OCI-LY7 (cell line): Measurements from ENCODE around the gene SLC37A2.

Experiments used
- EZH2phosphoT487 ChIP-seq: fragments of 200-600 bp; sonication (generic); IDR thresholded peaks from 2 replicates; pipeline ENCODE4 v1.6.1; 2018; ENCODE audit warnings: low read depth, borderline replicate concordance, mild to moderate bottlenecking, mixed run types, antibody characterized with exemption, low read length, moderate library complexity, mixed read lengths
- TF ChIP-seq, protein P1 (sequence below): fragments of 200-600 bp; sonication (generic); conservative IDR thresholded peaks from 2 replicates; pipeline ENCODE4 v1.5.1; 2014; ENCODE audit warnings: mild to moderate bottlenecking, antibody characterized with exemption, low read length, moderate library complexity, mixed read lengths

- TF ChIP-seq, protein P1, sequence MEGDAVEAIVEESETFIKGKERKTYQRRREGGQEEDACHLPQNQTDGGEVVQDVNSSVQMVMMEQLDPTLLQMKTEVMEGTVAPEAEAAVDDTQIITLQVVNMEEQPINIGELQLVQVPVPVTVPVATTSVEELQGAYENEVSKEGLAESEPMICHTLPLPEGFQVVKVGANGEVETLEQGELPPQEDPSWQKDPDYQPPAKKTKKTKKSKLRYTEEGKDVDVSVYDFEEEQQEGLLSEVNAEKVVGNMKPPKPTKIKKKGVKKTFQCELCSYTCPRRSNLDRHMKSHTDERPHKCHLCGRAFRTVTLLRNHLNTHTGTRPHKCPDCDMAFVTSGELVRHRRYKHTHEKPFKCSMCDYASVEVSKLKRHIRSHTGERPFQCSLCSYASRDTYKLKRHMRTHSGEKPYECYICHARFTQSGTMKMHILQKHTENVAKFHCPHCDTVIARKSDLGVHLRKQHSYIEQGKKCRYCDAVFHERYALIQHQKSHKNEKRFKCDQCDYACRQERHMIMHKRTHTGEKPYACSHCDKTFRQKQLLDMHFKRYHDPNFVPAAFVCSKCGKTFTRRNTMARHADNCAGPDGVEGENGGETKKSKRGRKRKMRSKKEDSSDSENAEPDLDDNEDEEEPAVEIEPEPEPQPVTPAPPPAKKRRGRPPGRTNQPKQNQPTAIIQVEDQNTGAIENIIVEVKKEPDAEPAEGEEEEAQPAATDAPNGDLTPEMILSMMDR = no peak
- no peak for TF ChIP-seq EZH2phosphoT487
These were observed 11.1 kb upstream of the SLC37A2 start for GRCh38 chr11:125052047-125052446.
